IPS-NIHi11 (cell line): ENCODE measurements around the gene FOXJ3.

Experiments used
- DNase-seq: peaks from one replicate; pipeline ENCODE4 v3.0.0; 2012; ENCODE audit warnings: mixed read lengths, low spot score

Gene FOXJ3

DNA sequence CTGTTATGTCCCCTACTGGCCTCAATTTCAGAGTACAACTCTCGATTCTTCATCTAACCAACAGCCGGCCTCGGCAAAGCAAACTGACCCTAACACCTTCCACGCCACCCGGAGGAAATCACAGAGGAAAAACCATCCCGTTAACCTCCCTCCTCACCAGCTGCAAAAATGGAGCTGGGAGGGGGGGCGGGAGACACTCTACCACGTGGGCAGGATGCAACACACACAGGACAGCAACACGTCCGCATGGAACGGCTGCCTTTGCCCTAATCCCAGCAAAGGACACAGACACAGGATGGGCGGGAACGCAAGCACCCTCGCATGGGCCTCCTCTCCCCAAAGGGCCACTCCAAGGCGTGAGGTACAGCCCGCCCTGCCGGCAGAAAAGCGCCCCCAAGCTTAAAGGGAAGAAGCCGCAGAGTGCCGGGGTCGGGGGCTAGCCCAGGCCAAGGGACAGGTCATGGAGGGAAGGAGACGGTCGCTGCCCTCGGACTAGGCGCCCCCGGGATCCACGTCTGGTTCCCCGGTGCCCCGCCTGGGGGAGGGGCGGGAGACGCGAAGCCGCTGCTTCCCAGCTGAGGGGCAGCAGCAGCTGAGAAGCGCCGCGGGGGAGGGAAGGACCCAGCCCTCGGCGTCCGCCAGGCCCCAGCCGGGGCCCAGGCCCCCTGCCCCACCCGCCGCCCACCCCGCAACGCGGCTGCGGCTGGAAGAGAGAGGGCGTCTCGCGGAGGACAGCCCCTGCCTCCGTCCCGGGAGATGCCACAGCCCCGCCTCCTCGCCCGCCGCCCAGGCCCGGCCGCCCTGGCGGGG is 590 bp downstream of the FOXJ3 start:
- peak; percentile 83 for DNase-seq

DNA sequence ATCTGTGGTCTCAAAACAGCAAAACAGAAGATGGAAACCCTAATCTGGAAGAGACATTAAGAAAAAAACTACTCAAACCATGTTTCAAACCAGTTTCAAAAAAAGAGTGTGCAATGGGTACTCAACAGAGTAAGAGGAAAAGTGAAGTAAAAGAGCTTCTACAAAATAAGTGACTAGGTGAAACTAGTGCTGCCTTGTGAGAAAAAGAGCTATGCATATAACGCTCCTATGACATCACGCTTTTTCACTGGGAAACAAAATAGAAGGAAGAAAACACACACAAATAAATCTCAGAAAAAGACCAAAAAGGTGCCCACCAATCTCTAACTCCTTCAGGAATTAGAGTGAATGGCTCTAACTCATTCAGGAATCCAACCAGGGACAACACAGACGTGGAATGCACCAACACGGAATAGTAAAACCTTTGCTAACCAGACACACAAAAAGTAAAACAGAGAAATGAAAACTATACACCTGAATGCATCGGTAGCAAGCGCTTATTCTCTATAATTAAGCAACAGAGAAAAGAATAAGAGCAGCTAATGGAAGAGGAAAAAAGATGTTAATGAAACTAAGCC is 1.3 kb downstream of the FOXJ3 start:
- DNase-seq: no peak

DNA sequence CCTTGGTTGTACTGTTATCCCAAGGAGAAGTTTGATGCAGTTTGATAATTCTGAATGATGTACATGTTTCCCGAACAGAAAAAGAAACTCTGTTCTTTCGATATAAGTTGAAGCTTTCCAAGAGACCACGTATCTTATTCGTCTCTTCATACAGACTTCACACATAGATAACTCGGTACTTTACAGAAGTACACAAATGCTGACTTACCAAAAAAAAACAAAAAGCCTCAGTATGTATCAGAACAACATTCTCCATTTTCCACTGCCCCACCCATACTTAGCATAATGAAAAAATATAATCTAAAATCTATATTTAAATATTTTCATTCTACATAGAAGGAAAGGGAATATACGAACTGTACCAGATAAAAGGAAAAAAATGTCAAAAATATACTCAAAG is 2.2 kb downstream of the FOXJ3 start:
- no peak for DNase-seq

DNA sequence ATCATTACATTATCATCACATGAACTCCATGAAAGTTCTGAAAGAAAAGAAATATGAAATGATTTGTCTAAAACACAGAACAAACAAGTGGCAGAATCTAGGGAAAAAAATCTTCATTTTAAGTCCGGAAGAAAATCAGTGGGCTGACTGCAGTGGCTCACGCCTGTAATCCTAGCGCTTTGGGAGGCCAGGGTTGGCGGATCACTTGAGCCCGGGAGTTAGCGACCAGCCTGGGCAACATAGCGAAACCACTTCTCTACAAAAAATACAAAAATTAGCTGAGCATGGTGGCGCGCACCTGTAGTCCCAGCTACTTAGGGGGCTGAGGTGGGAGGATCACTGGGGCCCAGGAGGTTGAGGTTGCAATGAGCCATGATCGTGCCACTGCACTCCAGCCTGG is 4.8 kb downstream of the FOXJ3 start:
- no peak for DNase-seq

DNA sequence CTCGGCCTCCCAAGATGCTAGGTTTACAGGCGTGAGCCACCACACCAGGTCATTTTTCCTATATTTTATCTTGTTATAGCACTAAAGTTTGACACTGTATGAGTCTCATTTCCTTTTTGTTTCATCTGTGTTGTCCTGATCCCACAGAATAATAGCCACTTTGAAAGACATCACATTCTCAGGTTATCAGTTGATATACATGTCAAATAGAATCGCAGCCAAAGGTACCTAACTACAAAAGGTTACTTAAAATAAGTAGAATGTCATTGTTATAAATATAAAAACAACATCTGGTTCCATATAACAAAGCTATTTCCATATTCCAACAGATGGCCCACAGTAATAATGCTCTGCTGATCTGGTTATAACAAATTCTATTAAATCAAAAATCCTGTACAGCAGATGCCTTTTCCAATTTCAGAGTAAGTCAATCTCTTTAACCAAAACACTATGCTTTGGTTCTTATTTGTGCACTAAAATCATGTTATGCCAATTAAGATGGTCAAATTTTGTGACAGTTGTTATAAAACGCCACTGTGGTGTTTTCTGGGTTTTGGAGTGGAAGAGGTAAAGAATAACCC is 6.0 kb downstream of the FOXJ3 start:
- no peak for DNase-seq

DNA sequence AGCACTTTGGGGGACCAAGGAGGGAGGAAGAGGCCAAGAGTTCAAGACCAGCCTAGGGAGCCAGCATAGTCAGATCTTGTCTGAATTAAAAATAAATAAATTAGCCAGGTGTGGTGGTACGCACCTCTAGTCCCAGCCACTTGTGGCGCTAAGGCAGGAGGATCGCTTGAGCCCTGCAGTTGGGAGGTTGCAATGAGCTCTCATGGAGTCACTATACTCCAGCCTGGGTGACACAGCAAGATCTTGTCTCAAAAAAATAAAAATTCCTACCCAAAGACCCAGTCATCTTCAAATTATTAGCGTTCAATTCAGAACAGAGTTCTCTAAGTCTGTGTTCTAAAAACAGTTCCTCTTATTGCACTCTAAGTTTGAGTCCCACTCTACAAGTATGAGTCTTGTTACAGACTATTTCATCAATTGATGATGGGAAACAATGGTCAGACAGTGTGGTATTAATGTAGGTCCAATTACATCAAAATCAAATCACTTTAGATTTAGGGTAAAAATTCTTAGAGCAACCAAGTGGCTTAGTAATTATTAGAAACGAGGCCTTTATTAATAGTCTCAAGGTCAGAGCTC is 6.9 kb downstream of the FOXJ3 start:
- DNase-seq: no peak

DNA sequence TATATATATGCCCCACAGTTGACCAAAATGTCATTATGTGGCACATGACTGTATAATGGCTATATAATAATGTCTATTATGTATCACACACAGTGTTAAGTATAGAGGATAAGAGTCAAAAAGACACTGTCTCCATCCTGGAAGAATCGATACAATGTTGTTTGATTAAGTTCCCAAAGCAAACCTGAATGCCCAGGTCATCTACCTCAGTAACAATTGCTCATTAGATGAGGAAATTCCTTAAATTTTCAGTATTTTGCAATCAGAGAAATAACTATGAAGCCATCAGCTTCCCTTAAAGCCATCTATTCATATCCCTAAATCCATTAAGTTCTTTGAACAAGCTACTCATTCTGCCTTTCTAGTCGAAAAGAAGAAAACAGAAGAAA is 10.0 kb downstream of the FOXJ3 start:
- DNase-seq: no peak

DNA sequence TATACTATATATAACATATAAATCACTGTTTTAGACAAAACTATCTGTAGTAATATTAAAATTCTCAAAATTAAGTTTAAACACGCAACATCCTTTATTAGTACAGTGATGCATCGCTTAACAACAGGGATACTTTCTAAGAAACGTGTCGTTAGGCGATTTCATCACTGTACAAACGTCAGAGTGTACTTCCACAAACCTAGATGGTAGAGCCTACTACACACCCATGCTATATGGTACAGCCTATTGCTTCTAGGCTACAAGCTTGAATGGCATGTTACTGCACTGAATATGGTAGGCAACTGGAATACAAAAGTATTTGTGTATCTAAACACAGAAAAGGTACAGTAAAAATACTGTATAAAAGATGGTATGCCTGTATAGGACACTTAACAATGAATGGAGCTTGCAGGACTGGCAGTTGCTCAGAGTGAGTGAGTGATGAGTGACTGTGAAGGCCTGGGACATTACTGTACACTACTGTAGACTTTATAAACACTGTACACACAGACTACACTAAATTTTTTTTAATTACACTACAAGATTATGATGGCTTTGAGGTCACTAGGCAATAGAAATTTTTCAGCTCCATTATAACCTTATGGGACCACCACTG is 10.5 kb downstream of the FOXJ3 start:
- no peak for DNase-seq

DNA sequence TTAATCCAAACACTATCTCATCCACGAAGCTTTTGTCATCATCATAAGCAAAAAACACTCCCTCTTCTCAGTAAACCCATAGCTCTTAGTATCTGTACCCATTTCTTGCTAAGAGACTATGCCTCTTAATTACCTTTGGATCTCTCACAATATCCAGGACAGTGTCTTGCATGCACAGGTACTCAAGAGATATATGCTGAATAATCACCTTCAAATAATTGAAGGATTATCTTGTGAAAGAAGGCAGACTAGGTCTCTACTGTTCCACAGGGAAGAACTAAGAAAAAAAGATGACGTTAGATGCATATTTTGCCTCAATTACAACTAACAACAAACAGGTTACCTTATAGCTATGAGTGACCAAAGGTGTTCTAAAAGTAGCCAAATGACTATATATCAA is 11.5 kb downstream of the FOXJ3 start:
- no peak for DNase-seq

DNA sequence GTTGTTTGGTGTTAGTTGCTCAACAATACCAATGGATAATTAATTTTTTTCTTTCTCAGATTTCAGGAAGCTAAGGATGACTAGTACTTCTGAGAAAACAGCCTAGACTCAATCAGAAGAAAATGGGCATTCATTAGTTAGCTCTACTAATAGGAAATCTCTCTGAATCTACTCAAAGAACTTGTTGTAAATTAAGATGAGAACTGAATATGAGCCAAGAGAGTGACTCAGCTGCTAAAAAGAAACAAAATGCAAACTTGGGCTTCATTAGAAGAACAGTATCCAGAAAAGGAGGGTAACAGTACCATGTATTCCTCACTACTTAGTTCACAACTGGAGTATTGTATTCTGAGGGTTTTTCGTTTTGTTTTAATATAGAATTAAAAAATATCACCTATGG is 12.5 kb downstream of the FOXJ3 start:
- no peak for DNase-seq

DNA sequence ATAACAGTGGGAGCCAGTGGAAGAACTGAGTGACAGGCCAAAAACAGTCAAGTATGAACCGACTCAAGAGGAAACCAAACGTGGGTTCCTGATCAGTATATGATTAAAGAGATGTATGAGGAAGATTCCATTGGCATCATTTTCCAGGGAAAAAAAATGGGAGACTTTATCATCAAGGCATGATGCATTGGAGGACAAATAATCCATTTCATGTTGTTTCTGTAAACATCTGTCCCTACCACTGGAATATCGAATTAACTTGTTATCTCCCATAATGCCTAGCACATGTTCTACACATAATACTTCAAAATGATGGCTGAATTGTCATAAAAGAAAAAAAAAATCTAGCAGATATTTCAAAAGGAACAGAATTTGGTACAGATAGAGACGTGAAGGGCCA is 13.3 kb downstream of the FOXJ3 start:
- DNase-seq: no peak

DNA sequence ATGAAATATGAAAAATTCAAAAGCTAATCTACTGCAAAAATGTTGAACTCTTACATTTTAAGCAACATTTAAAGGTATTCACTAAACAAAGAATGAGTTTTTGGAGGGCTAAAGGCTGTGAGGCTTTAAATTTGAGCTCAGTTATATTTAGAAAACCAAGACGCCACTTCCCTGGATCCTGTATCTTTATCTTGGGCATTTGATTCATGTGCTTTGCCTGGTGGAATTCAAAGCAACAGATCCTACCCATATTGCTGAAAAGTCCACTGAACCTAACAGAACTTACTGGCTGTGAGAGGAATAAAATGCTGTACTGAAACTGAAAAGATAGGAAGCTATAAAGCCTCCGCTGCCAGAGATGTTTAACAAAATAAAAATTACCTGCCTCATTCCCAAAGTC is 14.3 kb downstream of the FOXJ3 start:
- DNase-seq: no peak

DNA sequence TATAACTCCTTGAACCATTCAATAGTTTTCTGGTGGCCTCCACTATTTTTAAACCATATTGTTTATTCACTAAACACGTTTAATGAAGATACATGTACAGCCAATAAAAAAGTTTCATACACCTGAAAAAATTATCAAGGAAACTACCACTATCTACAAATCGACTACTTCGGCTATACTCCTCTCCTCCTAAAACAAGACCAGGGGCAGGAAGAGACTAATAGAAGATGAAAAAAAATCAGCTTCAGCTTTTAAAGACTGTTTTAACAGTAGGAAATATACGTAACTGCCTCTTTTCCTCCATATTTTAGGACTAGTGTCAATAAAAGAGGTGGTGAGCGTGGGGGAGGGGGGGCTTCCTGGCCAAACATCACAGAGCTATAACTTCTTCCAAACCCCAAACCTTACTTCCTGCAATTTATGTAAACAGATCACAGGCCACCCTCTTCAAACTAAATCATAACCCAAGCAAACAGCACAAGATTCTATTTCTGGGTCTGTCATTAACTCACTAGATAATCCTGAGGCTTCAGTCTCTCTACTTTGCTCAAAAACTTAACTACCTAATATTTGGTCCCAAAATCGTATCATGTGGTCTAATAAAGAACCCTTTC is 15.1 kb downstream of the FOXJ3 start:
- DNase-seq: no peak

DNA sequence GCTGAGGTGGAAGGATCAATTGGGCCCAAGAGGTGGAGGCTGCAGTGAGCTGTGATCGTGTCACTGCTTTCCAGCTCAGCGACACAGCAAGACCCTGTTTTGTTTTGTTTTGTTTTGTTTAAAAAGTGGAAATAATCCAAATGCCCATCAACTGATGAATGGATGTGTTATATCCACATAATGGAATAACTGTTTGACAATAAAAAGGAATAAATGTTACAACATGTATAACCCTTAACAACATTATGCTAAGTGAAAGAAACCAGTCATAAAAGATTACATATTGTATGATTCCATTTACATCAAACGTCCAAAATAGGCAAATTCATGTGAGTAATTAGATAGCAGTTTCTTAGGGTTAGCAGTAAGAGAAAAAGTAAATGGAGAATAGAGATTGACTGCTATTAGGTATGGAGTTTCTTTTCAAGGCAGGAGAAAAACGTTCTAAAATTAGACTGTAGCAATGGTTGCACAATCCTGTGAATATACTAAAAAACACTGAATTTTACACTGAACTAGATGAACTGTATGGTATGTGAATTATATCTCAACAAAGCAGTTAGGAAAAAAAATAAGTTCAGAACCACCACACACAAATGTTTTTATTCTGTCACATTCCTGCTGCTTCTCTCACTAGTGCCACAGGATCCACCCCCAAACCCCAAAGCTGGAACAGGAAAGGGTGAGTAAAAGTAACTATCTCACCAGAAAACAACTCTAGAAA is 15.7 kb downstream of the FOXJ3 start:
- no peak for DNase-seq

DNA sequence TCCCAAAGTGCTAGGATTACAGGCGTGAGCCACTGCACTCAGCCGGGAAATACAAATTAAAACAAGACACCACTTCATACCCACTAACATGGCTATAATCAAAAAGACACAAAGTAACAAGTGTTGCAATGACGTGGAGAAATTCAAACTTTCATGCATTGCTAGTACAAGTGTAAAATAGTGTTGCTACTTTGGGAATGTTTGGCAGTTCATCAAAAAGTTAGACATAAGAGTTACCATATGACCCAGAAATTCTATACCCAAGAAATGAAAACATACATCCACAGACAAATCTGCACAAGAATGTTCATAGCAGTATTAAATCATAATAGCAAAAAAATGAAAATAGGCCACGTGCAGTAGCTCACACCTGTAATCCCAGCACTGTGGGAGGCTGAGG is 16.4 kb downstream of the FOXJ3 start:
- DNase-seq: no peak

DNA sequence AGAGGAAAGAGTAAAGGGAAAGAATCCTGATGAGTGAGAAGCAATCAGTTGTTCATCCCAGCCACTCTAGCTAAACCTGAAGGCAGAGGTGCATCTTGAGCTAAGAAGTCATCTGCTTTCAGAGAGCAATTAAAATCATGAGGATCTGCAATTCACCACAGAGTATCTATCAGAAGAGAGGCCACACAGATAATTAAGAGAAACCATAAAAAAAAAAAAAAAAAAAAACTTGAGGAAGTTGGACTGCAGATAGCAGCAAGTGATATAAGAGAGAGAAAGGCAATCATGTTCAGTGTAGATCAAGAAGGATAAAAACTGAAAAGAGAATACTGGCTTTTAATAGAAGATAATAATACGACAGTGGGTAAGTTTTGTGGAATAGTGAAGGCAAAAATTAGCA is 17.7 kb downstream of the FOXJ3 start:
- DNase-seq: no peak

DNA sequence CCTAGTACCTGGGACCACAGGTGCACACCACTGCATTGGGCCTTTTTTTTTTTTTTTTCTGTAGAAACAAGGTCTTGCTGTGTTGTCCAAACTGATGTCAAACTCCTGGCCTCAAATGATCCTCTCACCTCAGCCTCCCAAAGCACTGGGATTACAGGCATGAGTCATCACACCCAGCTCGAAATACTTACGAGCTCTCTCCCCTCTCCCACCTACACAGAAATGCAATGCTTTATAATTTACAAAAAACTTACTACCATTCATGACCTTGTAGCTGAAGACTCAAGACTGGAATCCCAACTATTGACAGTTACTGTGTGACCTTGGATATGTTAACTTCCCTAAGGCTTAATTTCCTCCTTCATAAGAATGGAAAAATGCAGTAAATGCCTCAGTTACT is 18.7 kb downstream of the FOXJ3 start:
- no peak for DNase-seq

DNA sequence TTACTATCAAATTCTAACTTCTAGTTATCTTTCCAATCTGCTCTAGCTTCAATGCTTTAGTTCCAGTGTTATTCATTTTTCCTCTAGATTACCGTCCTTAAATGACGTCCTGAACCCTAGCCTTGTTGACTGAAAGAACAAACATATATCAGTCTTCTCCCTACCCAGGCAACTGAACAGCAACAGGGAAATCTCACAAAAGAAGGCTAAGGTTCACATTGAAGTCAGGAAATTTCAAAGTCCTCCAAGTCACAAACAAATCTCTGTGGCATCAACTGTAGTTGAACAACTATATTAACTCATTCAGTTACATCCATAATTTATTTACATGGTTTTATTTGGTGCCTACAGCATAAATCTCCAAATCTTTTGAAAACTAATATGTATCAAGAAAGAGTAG is 19.5 kb downstream of the FOXJ3 start:
- no peak for DNase-seq

DNA sequence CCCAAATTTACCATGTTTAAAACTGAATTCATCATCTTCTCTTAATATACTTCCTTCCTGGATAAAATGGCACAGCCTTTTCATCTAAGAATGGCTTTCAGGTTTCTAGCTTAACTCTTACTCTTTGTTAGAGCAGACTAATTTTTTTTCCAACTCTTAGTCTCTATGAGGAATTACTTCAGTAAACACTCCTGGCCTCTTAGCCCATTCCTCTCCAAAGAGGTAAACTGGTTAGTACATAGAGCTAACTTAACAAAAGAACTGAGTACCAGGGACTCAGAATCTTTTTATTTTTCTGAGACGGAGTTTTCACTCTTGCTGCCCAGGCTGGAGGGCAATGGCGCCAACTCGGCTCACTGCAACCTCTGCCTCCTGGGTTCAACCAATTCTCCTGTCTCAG is 21.1 kb downstream of the FOXJ3 start:
- no peak for DNase-seq

DNA sequence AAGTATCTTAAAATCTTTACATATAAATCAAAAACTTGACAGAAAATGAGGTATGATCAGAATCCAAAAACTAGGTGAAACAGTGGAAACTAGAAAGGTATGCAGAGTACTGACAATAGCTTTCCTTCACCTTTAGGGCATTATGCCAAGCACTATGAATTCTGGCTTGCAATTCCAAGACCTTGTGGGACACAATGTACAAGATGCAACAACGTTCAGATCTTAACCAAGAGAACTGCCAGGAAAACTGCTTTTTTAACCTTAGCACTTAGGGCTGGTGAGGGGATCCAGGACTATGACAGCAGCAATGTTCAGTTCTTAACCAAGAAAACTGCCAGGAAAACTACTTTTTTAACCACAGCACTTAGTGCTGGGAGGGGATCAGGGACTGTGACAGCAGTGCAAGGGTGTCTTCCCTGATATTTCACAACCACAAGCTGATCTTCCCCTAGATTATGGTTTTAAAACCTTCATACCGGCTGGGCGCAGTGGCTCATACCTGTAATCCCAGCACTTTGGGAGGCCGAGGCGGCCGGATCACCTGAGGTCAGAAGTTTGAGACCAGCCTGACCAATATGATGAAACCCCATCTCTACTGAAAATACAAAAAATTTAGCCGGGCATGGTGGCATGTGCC is 22.3 kb downstream of the FOXJ3 start:
- DNase-seq: no peak

DNA sequence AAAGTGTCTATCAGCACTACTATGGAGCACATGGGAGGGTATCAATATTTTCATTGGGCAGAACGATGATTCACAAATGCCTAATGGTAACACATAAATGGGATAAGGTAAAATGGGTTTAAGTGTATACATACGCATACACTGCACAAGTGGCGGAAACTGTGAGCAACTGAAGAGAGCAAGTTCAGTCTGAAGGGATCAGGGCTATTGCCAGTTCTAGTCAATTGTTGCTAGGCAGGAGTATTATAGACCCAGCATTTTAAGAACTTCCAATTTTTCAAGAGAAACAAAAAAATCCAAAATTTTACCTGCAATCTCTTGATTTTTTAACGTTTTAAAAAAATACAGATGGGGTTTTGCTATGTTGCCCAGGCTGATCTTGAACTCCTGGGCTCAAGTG is 23.1 kb downstream of the FOXJ3 start:
- DNase-seq: no peak
